Karpas-422 (cell line): ENCODE data around the gene HOXC11. TPM values are rescaled to one million over a fixed set of nuclear protein-coding genes. Genes with fewer than 3 reads are reported as not detected.

ENCODE experiments used
- DNase-seq: peaks from one replicate; pipeline ENCODE4 v3.0.0-alpha.2; 2015
- H2AFZ ChIP-seq: fragments of 200-600 bp; sonication (generic); 2 replicates; pipeline ENCODE4 v1.6.1; 2014; ENCODE audit warnings: antibody characterized with exemption, low read length, mixed read lengths
- H3K27ac ChIP-seq: fragments of 200-600 bp; sonication (generic); 2 replicates; pipeline ENCODE4 v1.5.1; 2014; ENCODE audit warnings: mild to moderate bottlenecking, low read length, moderate library complexity
- H3K27me3 ChIP-seq: fragments of 200-600 bp; sonication (generic); 2 replicates; pipeline ENCODE4 v1.6.1; 2014; ENCODE audit warnings: low read length, mixed read lengths
- H3K36me3 ChIP-seq: fragments of 200-600 bp; sonication (generic); 2 replicates; pipeline ENCODE4 v1.6.1; 2014; ENCODE audit warnings: low read length, mixed read lengths; ENCODE audit not compliant: insufficient read depth
- H3K4me1 ChIP-seq: fragments of 200-600 bp; sonication (generic); 2 replicates; pipeline ENCODE4 v1.6.1; 2014; ENCODE audit warnings: mild to moderate bottlenecking, low read length, mixed read lengths
- H3K4me2 ChIP-seq: fragments of 200-600 bp; sonication (generic); 2 replicates; pipeline ENCODE4 v1.6.1; 2014; ENCODE audit warnings: low read length, low read depth, mild to moderate bottlenecking; ENCODE audit not compliant: poor library complexity, severe bottlenecking
- H3K4me3 ChIP-seq: fragments of 200-600 bp; sonication (generic); 2 replicates; pipeline ENCODE4 v1.5.1; 2014; ENCODE audit warnings: mild to moderate bottlenecking, antibody characterized with exemption, low read length, mixed read lengths
- H3K79me2 ChIP-seq: fragments of 200-600 bp; sonication (generic); 2 replicates; pipeline ENCODE4 v1.6.1; 2014; ENCODE audit warnings: mild to moderate bottlenecking, low read length, mixed read lengths
- H3K9ac ChIP-seq: fragments of 200-600 bp; sonication (generic); 2 replicates; pipeline ENCODE4 v1.6.0; 2014; ENCODE audit warnings: low read length
- H3K9me2 ChIP-seq: fragments of 200-600 bp; sonication (generic), shearing (Covaris generic); replicated peaks from 2 replicates; pipeline ENCODE4 v1.6.0; 2014; ENCODE audit warnings: mild to moderate bottlenecking, low read length, moderate library complexity; ENCODE audit not compliant: insufficient read depth
- H3K9me3 ChIP-seq: fragments of 300-700, 200-600 bp; sonication (generic); 2 replicates; pipeline ENCODE4 v1.6.1; 2014; ENCODE audit warnings: low read length, mixed read lengths
- H4K20me1 ChIP-seq: fragments of 200-600 bp; sonication (generic); 2 replicates; pipeline ENCODE4 v1.6.1; 2014; ENCODE audit warnings: mild to moderate bottlenecking, antibody characterized with exemption, low read length, low read depth; ENCODE audit not compliant: insufficient read depth
- total RNA-seq: library from RNA; depleted of rRNA; stranded (reverse); fragments of >200 nt; shearing (Covaris generic); gene quantifications from 2 replicates; pipeline ENCODE4 v1.2.3, GENCODE V29; 2014; ENCODE audit warnings: low replicate concordance

Gene HOXC11
- total RNA-seq, 1 experiment from 2014 or later, result not detected

DNA sequence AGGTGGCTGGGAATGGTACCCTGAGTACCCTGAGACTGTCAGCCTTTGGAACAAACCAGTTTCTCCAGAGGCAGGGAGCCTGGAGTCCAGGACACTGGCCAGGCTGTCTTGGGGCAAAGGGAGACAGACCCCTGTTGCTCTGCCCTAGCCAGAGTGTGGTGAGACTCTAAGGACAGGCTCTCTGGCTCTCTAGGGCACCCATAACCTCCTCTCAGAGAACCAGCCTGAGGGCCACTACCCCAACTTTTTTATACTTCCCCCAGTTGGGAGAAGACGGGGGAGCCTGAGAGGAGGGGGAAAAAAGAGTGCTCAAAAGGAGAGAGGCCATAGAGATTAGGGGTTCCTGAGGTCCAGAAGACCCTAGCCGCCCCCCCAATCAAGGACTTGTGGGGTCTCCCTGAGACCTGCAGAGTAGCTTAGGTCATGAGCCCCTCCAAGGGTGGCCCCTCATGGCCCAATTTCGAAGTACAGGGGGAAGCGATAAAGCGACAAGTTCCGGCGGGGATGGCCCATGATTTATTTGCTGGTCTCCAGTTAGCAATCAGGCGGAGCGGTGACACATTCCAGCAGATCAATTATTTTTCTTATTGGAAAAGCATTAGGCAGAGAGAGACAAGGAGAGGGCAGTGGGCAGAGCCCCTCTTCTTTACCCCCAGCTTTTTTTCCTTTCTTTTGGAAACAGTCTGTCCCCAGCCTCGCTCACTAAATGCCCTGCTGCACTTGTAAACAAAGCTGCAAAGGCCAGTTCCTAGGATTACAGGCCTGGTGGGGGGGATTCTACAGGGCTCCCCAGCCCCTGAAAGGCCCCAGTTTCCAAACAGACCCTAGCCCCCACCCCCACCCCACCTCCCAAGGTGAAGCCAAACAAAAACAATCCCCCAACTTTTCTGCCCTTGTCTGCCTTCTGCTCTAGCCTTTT, 37.4 kb downstream of the HOXC11 start:
- Histone ChIP-seq H3K4me2 (peak overlapping the region; percentile 53), H3K36me3 (no peaks in the 10 kb centered on the region), H3K9me3 (no peaks in the 10 kb centered on the region), H3K27me3 (no peaks in the 10 kb centered on the region), H3K9me2 (no peaks in the 10 kb centered on the region), H4K20me1 (no peaks in the 10 kb centered on the region), H3K4me3 (peak overlapping the region; percentile 52; the same call in 1 of the 2 replicates), H3K4me1 (peaks cover 19% of the 10 kb centered on the region), H3K27ac (no peak overlapping the region), H3K9ac (peak overlapping the region; percentile 50), H3K79me2 (no peaks in the 10 kb centered on the region), H2AFZ (peak overlapping the region; percentile 70; the same call in 1 of the 2 replicates)
- no peak for DNase-seq

DNA sequence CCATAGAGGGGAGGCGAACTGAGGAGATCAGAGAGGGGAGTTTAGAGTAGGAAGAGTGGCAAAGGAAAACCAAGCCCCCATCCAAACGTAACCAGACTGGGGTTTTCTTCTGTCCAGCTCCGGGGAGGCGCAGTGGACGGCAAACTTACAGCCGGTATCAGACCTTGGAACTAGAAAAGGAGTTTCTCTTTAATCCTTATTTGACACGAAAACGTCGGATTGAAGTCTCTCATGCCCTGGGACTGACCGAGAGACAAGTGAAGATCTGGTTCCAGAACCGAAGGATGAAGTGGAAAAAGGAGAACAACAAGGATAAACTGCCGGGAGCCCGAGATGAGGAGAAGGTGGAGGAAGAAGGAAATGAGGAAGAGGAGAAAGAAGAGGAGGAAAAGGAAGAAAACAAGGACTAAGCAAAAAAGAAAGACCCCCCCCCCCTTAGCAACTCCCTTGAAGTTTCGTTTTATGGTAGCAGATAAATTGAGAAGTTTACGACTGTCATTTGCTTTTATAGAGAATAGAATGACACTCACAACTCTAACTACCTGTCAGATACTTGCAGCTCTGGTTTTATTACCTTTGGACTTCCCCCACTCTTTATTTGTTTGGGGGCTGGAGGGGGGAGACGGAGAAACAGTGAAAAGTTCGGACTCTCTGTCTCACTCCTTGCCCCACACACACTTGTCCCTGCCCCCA, 38.2 kb downstream of the HOXC11 start:
- H3K27ac ChIP-seq, result no peak overlapping the region
- H3K4me1 ChIP-seq, result peaks cover 17% of the 10 kb centered on the region
- H4K20me1 ChIP-seq, result no peaks in the 10 kb centered on the region
- no peak for DNase-seq
- H3K36me3 ChIP-seq, result no peaks in the 10 kb centered on the region
- H2AFZ ChIP-seq, result peak overlapping the region; percentile 70; the same call in 1 of the 2 replicates
- H3K9me2 ChIP-seq, result no peaks in the 10 kb centered on the region
- H3K4me3 ChIP-seq, result peak overlapping the region; percentile 52; the same call in 1 of the 2 replicates
- H3K27me3 ChIP-seq, result no peaks in the 10 kb centered on the region
- H3K9ac ChIP-seq, result peak overlapping the region; percentile 50
- H3K9me3 ChIP-seq, result no peaks in the 10 kb centered on the region
- peak overlapping the region; percentile 53 for H3K4me2 ChIP-seq
- no peaks in the 10 kb centered on the region for H3K79me2 ChIP-seq

DNA sequence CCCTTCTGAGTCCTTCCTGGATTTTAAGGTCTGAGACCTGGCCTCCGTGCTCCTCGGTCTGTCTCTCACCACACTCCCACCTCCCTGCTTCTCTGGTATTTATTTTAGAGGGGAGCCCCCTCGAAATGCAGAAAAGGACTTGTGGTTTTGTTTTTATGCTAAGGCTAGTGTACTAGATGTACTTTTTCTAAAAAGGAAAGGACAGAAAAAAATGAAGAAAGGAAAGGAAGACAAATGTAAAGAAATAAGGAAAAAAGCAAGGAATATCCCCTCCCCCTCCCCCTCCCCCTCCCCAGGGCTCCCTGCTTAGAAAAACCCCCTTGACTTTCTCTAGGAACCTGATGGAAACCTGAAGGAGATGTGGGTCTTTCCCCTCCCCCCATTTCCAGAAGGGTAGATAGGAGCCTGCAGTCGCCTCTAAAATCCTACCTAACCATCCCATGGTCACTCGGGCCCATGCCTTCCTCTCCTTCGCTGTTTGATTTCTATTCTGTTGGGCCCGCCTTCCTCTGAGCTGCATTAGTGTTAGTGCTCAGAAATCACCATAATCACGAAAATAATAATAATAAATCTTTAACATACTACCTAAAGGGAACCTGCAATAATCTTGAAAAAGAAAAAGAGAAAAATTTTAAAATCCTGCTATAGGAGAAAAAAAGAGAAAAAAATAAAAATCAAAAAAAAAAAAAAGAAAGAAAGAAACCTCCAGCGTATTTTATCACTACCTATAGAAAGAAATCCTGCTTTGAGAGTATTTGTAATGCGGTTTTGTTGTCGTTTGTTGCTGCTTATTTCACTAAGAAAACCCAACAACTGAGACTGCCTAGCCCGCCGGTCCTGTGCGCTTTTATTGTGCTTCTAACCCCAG, 39.0 kb downstream of the HOXC11 start:
- no peak overlapping the region for H3K27ac ChIP-seq
- peaks cover 14% of the 10 kb centered on the region for H3K4me1 ChIP-seq
- peak overlapping the region; percentile 53 for H3K4me2 ChIP-seq
- no peaks in the 10 kb centered on the region for H3K9me2 ChIP-seq
- H3K79me2 ChIP-seq, result no peaks in the 10 kb centered on the region
- H3K4me3 ChIP-seq, result peak overlapping the region; percentile 52; the same call in 1 of the 2 replicates
- H4K20me1 ChIP-seq, result no peaks in the 10 kb centered on the region
- H3K9me3 ChIP-seq, result no peaks in the 10 kb centered on the region
- no peak for DNase-seq
- peak overlapping the region; percentile 70; the same call in 1 of the 2 replicates for H2AFZ ChIP-seq
- no peaks in the 10 kb centered on the region for H3K36me3 ChIP-seq
- H3K27me3 ChIP-seq, result no peaks in the 10 kb centered on the region
- peak overlapping the region; percentile 50 for H3K9ac ChIP-seq

DNA sequence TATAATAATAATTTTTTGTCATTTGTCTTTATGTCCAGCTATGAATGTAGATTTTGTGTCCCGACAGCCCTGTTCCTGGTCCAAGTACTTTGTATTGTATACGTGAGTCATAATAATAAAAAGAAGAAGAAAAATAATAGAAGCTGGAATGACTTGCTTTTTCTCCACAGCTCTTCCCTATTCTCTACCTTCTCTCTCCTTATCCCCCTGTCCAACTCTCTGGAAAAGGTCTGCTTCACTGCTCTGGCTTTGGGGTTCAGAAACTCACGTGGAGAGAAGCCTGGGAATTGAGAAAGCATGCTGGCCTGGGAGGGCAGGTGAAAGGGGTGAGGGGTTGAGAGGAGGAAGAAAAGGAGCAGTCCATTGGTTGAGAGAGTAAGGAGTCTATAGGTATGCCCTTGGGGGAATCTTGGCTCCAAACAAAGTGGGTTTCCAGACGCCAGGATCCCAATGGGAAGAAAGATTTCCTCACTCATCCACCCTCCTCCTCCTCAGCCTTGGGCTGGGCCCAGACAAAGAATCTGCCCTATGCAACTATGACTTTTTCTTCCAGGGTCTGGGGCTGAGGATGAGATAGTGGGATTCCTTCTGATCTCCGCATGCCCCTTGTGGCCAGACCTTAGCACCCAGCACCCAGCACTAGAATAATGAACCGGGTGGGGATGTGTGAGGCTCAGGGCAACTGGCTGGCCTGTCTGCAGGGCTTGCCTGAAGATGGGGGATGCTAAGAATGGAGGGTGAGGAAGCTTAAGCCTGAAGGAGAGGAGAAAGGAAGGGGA, 39.9 kb downstream of the HOXC11 start:
- Histone ChIP-seq H3K36me3 (no peaks in the 10 kb centered on the region), H3K4me2 (no peak overlapping the region), H3K79me2 (no peaks in the 10 kb centered on the region), H3K27me3 (no peaks in the 10 kb centered on the region), H3K9me3 (no peaks in the 10 kb centered on the region), H3K4me3 (no peak overlapping the region), H3K27ac (no peak overlapping the region), H2AFZ (no peak overlapping the region), H3K4me1 (peaks cover 18% of the 10 kb centered on the region), H3K9me2 (no peaks in the 10 kb centered on the region), H4K20me1 (no peaks in the 10 kb centered on the region), H3K9ac (no peak overlapping the region)
- DNase-seq, result no peak

DNA sequence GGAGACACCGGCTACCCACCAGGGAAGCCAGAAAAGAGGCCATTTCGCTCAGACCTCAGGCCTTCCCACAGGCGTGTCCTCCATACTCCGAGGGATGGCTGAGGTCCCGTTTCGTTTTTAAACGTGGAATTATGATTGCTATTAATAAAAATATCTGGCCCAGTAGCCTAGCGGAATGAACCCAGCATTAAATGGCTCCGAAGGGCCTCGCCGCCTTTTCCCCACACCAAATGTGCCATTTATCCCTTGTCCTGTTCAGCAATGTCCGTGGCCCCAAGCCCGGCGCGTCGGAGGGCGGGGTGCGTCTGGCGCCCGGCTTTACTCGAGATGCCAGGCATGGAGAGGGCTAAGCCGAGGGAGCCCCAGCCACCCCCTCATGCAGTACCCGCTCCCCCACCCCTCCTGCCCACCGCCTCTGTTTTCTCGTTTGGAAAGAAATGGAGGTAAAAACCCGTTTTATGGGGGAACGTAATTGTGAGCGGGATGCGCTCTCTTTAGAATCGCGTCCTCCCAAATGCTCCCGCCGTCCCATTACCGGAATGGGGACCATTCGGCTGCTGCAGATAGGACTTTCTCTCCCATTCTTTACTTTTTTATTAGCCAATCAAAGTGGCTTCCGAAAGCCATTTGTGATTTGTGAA, 41.6 kb downstream of the HOXC11 start:
- Histone ChIP-seq H3K36me3 (no peaks in the 10 kb centered on the region), H4K20me1 (no peaks in the 10 kb centered on the region), H3K27ac (no peak overlapping the region), H3K27me3 (no peaks in the 10 kb centered on the region), H3K9me3 (no peaks in the 10 kb centered on the region), H2AFZ (no peak overlapping the region), H3K4me3 (no peak overlapping the region), H3K4me2 (no peak overlapping the region), H3K9ac (no peak overlapping the region), H3K9me2 (no peaks in the 10 kb centered on the region), H3K4me1 (peaks cover 26% of the 10 kb centered on the region), H3K79me2 (no peaks in the 10 kb centered on the region)
- no peak for DNase-seq

DNA sequence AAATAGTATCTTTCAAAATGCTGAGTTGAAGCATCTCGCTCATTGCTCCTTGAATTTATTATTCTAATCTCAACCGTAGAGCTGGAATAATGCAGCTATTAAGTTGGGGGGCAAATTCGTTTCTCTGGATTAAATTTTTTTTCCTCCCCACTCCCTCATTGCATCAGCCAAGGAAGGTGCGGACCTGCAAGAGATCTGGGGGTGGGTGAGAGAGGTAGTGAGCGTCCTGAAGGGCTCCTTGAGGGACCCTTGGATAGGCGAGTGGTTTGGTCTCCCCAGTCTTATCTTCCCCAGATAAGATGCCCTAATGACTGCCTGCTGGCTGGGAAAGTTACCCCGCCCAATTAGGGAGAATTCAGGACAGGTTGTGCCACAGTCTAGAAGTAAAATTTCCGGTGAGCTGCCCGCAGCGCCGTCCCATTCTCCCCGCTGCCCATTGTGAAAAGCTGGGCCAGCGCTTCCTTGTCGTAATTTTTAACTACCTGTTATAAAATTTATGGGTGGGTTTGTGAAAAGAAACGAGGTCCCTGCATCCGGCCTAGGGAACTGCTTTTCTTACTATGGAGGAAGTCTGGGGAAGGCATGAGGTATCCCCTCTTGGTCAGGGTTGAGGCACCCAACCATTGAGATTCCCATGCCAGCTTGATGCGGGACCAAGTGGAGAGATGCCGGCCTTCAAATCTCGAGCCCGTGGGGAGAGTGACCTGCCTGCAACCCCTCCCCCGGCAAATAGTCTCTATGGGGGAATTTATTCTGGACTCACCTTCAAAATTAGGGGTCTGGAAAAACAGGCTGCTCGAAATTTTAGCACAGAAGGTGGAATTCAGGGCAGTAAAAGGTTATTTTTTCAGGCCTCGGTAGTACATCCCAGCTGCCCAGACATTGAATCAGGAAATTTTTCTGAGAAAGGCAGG, 42.3 kb downstream of the HOXC11 start:
- Histone ChIP-seq H2AFZ (no peak overlapping the region), H3K9me2 (no peaks in the 10 kb centered on the region), H3K9me3 (no peaks in the 10 kb centered on the region), H3K9ac (no peak overlapping the region), H3K4me3 (no peak overlapping the region), H4K20me1 (no peaks in the 10 kb centered on the region), H3K36me3 (no peaks in the 10 kb centered on the region), H3K27me3 (no peaks in the 10 kb centered on the region), H3K79me2 (no peaks in the 10 kb centered on the region), H3K4me2 (no peak overlapping the region), H3K27ac (no peak overlapping the region), H3K4me1 (peaks cover 26% of the 10 kb centered on the region)
- DNase-seq, result no peak
